Lower leg skin (tissue), 4 donors: ENCODE data around the gene MROH2A. TPM values are rescaled to one million over a fixed set of nuclear protein-coding genes. Genes with fewer than 3 reads are reported as not detected.
A peak's percentile ranks its signal among the peaks of the same experiment; 100 is the strongest.

Source experiments
- DNase-seq, 2 donors: peaks; one replicate each; pipeline ENCODE4 v3.0.0-alpha.2; 2019; ENCODE audit warnings: low spot score in 2 of 2
- H3K4me3 ChIP-seq: fragments of 200-600 bp; sonication (generic); 2 replicates; pipeline ENCODE4 v1.5.1; 2017; ENCODE audit warnings: mild to moderate bottlenecking, low read depth; ENCODE audit not compliant: poor library complexity, severe bottlenecking
- POLR2A ChIP-seq, 2 donors: fragments of 450-650 bp; IDR thresholded peaks; one replicate each; pipeline ENCODE4 v1.6.1; 2016 to 2017; ENCODE audit warnings: antibody characterized with exemption in 2 of 2, mild to moderate bottlenecking in 1 of 2, moderate library complexity in 1 of 2
- WGBS, 2 donors: methylation state at CpG; one replicate each; pipeline ENCODE4 v1.1.5; 2018; 5-methylcytosine and 5-hydroxymethylcytosine counted together
- intact Hi-C: fragments of 100-400 bp; cut with DNase I; formaldehyde crosslinking; loops from one replicate; pipeline ENCODE4 v1.15.0; 2023; ENCODE audit warnings: low total_unique reads
- total RNA-seq, 4 donors: library from RNA; depleted of rRNA; stranded (reverse); fragments of >200 nt; gene quantifications; one replicate each; pipeline ENCODE4 v1.1.0, GENCODE V29; 2016
- TF ChIP-seq, protein P1 (sequence below), 3 donors: fragments of 450-650 bp; IDR thresholded peaks; one replicate each; pipeline ENCODE4 v1.5.1; 2016; ENCODE audit warnings: antibody characterized with exemption in 3 of 3, mild to moderate bottlenecking in 3 of 3, moderate library complexity in 2 of 3

MROH2A gene
- total RNA-seq, 4 donors from 2014 or later, result 0.26 to 0.61 TPM; not detected in 2

DNA sequence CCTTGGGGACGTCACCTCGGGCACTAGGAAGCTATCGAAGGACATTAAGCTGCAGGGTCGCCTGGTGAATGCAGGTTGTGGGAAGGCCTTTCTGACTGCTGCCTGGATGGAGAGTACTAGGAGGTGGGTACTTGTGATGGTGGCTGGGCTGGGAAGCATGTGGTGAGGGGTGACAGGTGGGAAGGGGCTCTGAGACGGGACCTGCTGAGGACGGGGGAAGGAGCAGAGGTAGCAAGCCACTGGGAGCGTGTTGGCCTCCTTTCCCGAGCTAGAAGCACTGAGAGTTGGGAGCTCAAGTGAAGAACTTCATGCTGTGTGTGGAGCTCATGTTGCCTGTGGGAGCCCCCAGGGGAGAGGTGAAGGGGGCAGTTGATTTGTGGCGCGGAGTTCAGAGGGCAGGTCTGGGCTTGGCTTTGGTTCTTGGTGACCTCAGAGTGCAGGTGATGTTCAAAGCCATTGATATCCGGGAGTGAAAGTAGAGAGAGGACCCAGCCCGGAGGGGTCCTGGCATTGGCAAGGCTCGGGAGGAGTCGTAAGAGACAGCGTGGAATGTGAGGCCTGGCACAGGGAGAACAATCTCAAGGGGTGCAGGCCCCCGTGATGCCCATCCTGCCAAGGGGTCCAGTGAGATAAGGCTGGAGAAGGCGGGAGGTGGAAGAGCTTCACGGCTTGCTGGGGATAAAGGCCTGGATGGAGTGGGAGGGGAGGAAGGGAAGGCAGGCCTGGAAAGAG lies 13.2 kb downstream of the MROH2A start:
- intact Hi-C loops, result no loop called here
- 83 to 85% methylated on average over 18 of the region's 18 CpGs for WGBS, 2 donors
- no peak overlapping the region for H3K4me3 ChIP-seq
- peak in 1 of 2 donors; percentile 6 for DNase-seq
- TF ChIP-seq, protein P1, sequence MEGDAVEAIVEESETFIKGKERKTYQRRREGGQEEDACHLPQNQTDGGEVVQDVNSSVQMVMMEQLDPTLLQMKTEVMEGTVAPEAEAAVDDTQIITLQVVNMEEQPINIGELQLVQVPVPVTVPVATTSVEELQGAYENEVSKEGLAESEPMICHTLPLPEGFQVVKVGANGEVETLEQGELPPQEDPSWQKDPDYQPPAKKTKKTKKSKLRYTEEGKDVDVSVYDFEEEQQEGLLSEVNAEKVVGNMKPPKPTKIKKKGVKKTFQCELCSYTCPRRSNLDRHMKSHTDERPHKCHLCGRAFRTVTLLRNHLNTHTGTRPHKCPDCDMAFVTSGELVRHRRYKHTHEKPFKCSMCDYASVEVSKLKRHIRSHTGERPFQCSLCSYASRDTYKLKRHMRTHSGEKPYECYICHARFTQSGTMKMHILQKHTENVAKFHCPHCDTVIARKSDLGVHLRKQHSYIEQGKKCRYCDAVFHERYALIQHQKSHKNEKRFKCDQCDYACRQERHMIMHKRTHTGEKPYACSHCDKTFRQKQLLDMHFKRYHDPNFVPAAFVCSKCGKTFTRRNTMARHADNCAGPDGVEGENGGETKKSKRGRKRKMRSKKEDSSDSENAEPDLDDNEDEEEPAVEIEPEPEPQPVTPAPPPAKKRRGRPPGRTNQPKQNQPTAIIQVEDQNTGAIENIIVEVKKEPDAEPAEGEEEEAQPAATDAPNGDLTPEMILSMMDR (IDR thresholded peaks at IDR 0.05), result no peak
- TF ChIP-seq POLR2A (IDR thresholded peaks at IDR 0.05), result no peak

GRCh38 chr2:233791883-233792329 lies 13.8 kb downstream of the MROH2A start:
- no peak for DNase-seq
- no peak for TF ChIP-seq POLR2A (IDR thresholded peaks at IDR 0.05)
- TF ChIP-seq, protein P1 (IDR thresholded peaks at IDR 0.05), result no peak
- 77 to 78% methylated on average over 9 of the region's 9 CpGs for WGBS, 2 donors
- intact Hi-C loops, result no loop called here
- H3K4me3 ChIP-seq, result no peak overlapping the region

DNA sequence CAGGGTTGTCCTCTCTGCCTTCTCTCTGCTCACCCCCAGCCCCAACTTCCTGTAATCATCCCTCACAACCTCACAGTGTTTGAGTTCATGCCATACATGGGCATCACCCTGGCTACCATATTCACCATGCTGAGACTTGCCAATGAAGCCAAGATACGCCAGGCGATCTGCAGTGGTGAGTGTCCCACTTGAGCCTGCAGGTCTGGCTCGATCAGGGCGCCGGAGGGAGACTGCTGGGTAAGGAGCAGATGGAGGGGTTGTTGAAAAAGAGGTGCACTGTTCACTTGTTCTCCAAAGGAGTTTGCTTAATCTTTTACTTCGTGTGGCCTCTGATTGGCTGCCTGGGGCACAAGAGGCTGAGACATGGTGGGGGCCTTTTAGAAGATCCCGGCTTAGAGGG lies 14.6 kb downstream of the MROH2A start:
- intact Hi-C loops, result no loop called here
- WGBS, 2 donors, result 79 to 83% methylated on average over 7 of the region's 7 CpGs
- DNase-seq, result no peak
- no peak overlapping the region for H3K4me3 ChIP-seq
- TF ChIP-seq, protein P1 (IDR thresholded peaks at IDR 0.05), result no peak
- TF ChIP-seq POLR2A (IDR thresholded peaks at IDR 0.05), result no peak

- H3K4me3 ChIP-seq, result no peak overlapping the region
- intact Hi-C loops, result no loop called here
- TF ChIP-seq, protein P1 (IDR thresholded peaks at IDR 0.05), result no peak
- no peak for TF ChIP-seq POLR2A (IDR thresholded peaks at IDR 0.05)
- WGBS, 2 donors, result 55 to 65% methylated on average over 15 to 18 of the region's 18 CpGs
- DNase-seq, result no peak
Measured at GRCh38 chr2:233793465-233794127, 15.5 kb downstream of the MROH2A start.

DNA sequence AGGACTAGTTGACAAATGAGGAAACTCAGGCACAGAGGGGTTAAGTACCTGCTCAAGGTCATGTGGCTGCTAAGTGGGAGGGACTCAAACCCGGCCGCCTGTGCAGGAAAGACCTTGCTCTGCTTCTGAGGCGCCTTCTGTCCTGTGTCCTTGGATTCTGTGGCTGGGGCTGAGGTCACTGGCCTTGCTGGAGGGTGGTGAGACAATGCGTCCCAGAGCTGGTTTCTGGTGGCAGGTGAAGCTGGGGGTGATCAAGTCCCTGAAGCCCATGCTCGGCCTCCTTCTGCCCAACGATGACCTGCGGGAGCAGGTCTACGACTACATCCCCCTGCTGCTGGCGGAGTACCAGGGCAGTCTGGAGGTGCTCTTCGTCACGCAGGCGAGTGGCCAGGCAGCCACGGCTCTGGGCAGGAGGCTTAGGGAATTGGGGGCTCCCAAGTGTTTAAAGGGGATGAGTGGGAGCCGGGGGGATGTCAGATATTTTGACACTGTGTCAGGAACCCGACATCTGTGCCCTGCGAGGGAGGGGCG lies 16.1 kb downstream of the MROH2A start:
- DNase-seq, result peak in 1 of 2 donors; percentile 74
- WGBS, 2 donors, result 80 to 85% methylated on average over 17 of the region's 17 CpGs
- intact Hi-C loops, result no loop called here
- H3K4me3 ChIP-seq, result no peak overlapping the region
- TF ChIP-seq, protein P1 (IDR thresholded peaks at IDR 0.05), result no peak
- TF ChIP-seq POLR2A (IDR thresholded peaks at IDR 0.05), result no peak
